ENCODE measurements around the gene ZNF280C. TPM values are rescaled to one million over a fixed set of nuclear protein-coding genes. Genes with fewer than 3 reads are reported as not detected.
A peak's percentile ranks its signal among the peaks of the same experiment; 100 is the strongest.
"Not testable (repeated sequence)": the region's sequence is repeated elsewhere in the genome, so short reads cannot be mapped to it uniquely, and the experiment has no call there.

Gene ZNF280C
- total RNA-seq, 1 donor = 8.6 TPM

DNA sequence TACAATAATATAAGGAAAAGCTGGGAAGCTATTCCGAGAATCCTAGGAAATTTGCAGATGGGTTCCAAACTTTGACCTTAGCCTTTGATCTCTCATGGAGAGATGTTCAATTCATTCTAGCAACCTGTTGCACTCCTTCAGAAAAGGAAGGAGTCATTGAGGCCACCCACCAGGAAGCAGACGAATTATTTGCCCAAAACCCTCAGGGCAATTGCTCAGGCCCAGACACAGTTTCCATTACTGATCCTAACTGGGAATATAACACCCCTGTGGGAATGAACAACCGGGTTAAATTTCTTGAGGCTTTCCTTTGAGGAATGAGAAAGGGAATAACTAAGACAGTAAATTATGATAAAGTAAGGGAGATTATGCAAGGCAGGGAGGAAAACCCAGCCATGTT lies 13.5 kb upstream of the ZNF280C start:
- no peak overlapping the region for H3K4me3 ChIP-seq (ENCODE audit: low read depth, low read length)
- TF ChIP-seq, protein P1, sequence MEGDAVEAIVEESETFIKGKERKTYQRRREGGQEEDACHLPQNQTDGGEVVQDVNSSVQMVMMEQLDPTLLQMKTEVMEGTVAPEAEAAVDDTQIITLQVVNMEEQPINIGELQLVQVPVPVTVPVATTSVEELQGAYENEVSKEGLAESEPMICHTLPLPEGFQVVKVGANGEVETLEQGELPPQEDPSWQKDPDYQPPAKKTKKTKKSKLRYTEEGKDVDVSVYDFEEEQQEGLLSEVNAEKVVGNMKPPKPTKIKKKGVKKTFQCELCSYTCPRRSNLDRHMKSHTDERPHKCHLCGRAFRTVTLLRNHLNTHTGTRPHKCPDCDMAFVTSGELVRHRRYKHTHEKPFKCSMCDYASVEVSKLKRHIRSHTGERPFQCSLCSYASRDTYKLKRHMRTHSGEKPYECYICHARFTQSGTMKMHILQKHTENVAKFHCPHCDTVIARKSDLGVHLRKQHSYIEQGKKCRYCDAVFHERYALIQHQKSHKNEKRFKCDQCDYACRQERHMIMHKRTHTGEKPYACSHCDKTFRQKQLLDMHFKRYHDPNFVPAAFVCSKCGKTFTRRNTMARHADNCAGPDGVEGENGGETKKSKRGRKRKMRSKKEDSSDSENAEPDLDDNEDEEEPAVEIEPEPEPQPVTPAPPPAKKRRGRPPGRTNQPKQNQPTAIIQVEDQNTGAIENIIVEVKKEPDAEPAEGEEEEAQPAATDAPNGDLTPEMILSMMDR (IDR thresholded peaks at IDR 0.05; ENCODE audit: insufficient read depth, low read length) = no peak

DNA sequence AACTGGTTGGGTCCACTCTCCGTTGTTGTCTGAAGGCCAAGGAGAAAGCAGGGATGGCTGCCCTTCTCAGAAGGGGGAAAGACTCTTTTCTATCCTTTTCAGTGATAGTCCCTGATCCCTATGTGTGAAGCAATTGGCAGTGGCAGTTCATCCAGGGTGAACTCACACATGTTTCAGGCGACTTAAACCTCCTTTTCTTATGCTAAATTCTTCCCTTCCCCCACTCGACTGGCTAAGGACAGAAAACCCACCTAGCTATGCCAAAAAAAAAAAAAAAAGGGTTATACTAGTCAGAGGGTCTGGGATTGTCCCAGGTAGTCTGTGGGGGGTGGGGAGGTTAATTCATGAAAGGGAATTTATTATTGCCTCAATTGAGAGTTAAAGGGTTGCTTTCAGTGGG lies 12.2 kb upstream of the ZNF280C start:
- TF ChIP-seq, protein P1 (IDR thresholded peaks at IDR 0.05; ENCODE audit: insufficient read depth, low read length) = no peak
- no peak for DNase-seq (ENCODE audit: low read depth)

More for the DNA sequence above, 13.5 kb upstream of the ZNF280C start:
- DNase-seq (ENCODE audit: low read depth) = no peak

DNA sequence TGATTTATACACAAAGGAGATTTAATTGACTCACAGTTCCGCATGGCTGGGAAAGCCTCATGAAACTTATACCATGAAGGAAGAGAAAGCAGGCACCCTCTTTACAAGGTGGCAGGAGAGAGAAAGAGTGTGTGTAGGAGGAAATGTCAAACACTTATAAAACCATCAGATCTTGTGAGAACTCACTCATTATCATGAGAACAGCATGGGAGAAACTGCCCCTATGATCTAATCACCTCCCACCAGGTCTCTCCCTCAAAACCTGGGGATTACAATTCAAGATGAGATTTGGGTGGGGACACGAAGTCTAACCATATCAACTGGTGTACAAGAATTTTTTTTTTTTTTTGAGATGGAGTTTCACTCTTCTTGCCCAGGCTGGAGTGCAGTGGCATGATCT lies 3.6 kb upstream of the ZNF280C start:
- not testable (repeated sequence) for DNase-seq (ENCODE audit: low read depth); H3K4me3 ChIP-seq (ENCODE audit: low read depth, low read length)

More for the DNA sequence above, 12.2 kb upstream of the ZNF280C start:
- no peak overlapping the region for H3K4me3 ChIP-seq (ENCODE audit: low read depth, low read length)

- H3K4me3 ChIP-seq (ENCODE audit: low read depth, low read length); DNase-seq (ENCODE audit: low read depth): not testable (repeated sequence)
These were observed 692 bp upstream of the ZNF280C start for GRCh38 chrX:130269391-130269790.

GRCh38 chrX:130267956-130268448 lies 697 bp downstream of the ZNF280C start:
- no peak for DNase-seq (ENCODE audit: low read depth)
- TF ChIP-seq, protein P1 (IDR thresholded peaks at IDR 0.05; ENCODE audit: insufficient read depth, low read length) = no peak

DNA sequence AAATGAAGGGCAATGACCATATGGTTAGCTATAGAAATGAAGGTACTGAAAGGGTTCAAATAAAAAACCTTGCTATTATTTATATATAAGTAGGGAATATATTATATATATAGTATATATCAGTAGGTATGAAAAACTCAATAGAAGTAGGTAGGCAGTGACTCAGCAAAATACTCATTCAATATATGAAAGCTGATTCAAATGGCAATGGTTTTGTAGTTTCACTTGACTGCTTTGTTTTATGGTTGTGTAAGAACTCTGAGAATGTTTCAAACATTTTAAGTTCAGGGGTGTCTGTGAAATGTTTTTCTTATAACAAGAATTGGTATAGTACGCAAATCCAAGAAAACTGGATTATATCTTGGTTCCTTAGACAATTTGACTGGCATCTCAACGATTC lies 4.1 kb downstream of the ZNF280C start:
- TF ChIP-seq, protein P1 (IDR thresholded peaks at IDR 0.05; ENCODE audit: insufficient read depth, low read length) = no peak
- DNase-seq (ENCODE audit: low read depth) = peak; percentile 23
- no peak overlapping the region for H3K4me3 ChIP-seq (ENCODE audit: low read depth, low read length)

More at GRCh38 chrX:130267956-130268448, 697 bp downstream of the ZNF280C start:
- peak overlapping the region; percentile 76 for H3K4me3 ChIP-seq (ENCODE audit: low read depth, low read length)

DNA sequence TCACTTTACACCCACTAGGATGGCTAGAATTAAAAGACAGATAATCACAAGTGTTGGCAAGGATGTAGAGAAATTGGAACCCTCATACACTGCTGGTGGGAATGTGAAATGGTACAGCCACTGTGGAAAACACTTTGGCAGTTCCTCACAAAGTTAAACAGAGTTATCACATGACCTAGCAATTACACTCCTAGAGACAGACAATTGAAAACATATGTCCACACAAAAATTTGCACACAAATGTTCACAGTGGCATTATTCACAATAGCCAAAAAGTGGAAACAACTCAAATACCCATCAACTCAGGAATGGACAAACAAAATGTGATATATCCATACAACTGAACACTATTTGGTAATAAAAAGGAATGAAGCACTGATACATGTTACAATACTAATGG lies 5.7 kb downstream of the ZNF280C start:
- TF ChIP-seq, protein P1 (IDR thresholded peaks at IDR 0.05; ENCODE audit: insufficient read depth, low read length) = no peak
- no peak overlapping the region for H3K4me3 ChIP-seq (ENCODE audit: low read depth, low read length)
- peak; percentile 37 for DNase-seq (ENCODE audit: low read depth)

- H3K4me3 ChIP-seq (ENCODE audit: low read depth, low read length) = no peak overlapping the region
- no peak for DNase-seq (ENCODE audit: low read depth)
- TF ChIP-seq, protein P1 (IDR thresholded peaks at IDR 0.05; ENCODE audit: insufficient read depth, low read length) = no peak
These were observed 6.5 kb downstream of the ZNF280C start for GRCh38 chrX:130262231-130262630.

Data from fibroblast of the aortic adventitia (primary cell).